BE2C (cell line): ENCODE data around the gene METTL13.

Source experiments
- DNase-seq: peaks from one replicate; pipeline ENCODE4 v3.0.0-alpha.2; 2020
- H3K27me3 ChIP-seq: fragments of 250-450 bp; sonication (Bioruptor Pico); 2 replicates; pipeline ENCODE4 v1.5.1; 2020; ENCODE audit warnings: mild to moderate bottlenecking
- H3K36me3 ChIP-seq: fragments of 250-450 bp; sonication (Bioruptor Pico); 2 replicates; pipeline ENCODE4 v1.5.1; 2020; ENCODE audit warnings: mild to moderate bottlenecking
- H3K4me1 ChIP-seq: fragments of 250-450 bp; sonication (Bioruptor Pico); 2 replicates; pipeline ENCODE4 v1.5.1; 2020
- H3K4me3 ChIP-seq: 2 replicates; pipeline ENCODE4 v1.5.1; 2011; ENCODE audit warnings: low read depth, low read length
- H3K9me3 ChIP-seq: fragments of 250-450 bp; sonication (Bioruptor Pico); 2 replicates; pipeline ENCODE4 v1.5.1; 2020
- TF ChIP-seq, protein P1 (sequence below): IDR thresholded peaks from 2 replicates; pipeline ENCODE4 v1.5.1; 2012; ENCODE audit warnings: mild to moderate bottlenecking, low read depth, low read length

Gene METTL13

DNA sequence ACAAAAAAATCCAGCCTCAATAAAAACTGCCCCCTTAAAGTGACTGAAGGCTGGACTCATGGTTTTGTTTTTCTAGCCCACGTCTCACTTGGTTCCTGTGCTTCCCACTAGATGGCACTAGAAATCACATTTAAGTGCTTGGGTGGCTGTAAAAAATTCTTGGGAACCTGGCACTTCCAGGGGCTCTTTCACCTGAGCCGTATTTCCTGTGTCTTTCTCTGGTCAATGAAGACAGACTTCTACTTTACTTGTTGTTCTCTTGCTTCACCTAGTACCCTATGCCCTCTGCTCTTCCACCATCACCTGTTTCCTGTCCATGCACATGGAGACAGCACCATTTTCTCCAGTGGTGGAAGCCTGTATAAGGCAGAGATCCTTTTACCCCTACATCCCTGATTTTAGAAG is 20.0 kb downstream of the METTL13 start:
- no peak overlapping the region for H3K4me3 ChIP-seq
- no peaks in the 10 kb centered on the region for H3K27me3 ChIP-seq
- DNase-seq, result peak; percentile 33
- no peaks in the 10 kb centered on the region for H3K9me3 ChIP-seq
- peaks cover 10% of the 10 kb centered on the region; the same call in 1 of the 2 replicates for H3K36me3 ChIP-seq
- peaks cover 4% of the 10 kb centered on the region for H3K4me1 ChIP-seq
- TF ChIP-seq, protein P1, sequence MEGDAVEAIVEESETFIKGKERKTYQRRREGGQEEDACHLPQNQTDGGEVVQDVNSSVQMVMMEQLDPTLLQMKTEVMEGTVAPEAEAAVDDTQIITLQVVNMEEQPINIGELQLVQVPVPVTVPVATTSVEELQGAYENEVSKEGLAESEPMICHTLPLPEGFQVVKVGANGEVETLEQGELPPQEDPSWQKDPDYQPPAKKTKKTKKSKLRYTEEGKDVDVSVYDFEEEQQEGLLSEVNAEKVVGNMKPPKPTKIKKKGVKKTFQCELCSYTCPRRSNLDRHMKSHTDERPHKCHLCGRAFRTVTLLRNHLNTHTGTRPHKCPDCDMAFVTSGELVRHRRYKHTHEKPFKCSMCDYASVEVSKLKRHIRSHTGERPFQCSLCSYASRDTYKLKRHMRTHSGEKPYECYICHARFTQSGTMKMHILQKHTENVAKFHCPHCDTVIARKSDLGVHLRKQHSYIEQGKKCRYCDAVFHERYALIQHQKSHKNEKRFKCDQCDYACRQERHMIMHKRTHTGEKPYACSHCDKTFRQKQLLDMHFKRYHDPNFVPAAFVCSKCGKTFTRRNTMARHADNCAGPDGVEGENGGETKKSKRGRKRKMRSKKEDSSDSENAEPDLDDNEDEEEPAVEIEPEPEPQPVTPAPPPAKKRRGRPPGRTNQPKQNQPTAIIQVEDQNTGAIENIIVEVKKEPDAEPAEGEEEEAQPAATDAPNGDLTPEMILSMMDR, result peak; percentile 87

DNA sequence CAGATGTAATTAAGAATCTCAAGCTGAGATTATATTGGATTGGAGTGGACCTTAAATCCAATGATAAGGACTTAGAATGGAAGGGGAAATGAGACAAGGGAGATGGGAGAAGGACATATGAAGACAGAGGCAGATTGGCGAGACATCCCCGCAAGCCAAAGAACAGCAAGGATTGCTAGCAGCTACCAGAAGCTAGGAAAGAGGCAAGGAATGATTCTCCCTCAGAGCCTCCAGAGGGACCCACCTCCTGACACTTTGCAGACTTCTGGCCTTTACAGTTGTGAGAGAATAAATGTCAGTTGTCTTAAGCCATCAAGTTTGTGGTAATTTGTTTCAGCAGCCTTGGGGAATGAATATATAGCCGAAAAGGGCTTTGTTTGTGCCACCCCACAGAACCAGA is 20.7 kb downstream of the METTL13 start:
- Histone ChIP-seq H3K27me3 (no peaks in the 10 kb centered on the region), H3K9me3 (no peaks in the 10 kb centered on the region)

DNA sequence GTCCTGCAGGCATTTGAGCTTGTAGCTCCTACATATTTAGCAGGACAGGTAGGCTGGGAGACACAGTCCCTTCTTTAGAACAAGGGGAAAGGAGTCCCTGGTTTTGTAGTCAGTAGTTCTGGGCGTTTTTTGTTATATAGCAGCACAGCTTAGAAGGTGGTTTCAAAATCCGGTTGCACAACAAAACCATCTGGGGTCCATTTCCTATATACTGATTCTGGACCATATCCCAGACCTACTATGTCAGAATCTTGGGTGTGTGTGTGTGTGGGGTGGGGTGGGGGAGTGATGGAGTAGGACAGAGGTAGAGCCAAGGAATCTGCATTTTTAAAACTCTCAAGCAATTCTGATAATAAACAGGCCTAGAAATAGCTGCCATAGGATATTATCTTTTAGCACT is 21.6 kb downstream of the METTL13 start:
- Histone ChIP-seq H3K4me1 (peaks cover 4% of the 10 kb centered on the region), H3K4me3 (no peak overlapping the region), H3K9me3 (no peaks in the 10 kb centered on the region), H3K36me3 (peaks cover 4% of the 10 kb centered on the region; the same call in 1 of the 2 replicates), H3K27me3 (no peaks in the 10 kb centered on the region)
- TF ChIP-seq, protein P1, result no peak
- DNase-seq, result no peak

More for the DNA sequence above, 20.7 kb downstream of the METTL13 start:
- Histone ChIP-seq H3K36me3 (peaks cover 6% of the 10 kb centered on the region; the same call in 1 of the 2 replicates), H3K4me1 (peaks cover 4% of the 10 kb centered on the region), H3K4me3 (no peak overlapping the region)
- TF ChIP-seq, protein P1, result no peak
- DNase-seq, result no peak

DNA sequence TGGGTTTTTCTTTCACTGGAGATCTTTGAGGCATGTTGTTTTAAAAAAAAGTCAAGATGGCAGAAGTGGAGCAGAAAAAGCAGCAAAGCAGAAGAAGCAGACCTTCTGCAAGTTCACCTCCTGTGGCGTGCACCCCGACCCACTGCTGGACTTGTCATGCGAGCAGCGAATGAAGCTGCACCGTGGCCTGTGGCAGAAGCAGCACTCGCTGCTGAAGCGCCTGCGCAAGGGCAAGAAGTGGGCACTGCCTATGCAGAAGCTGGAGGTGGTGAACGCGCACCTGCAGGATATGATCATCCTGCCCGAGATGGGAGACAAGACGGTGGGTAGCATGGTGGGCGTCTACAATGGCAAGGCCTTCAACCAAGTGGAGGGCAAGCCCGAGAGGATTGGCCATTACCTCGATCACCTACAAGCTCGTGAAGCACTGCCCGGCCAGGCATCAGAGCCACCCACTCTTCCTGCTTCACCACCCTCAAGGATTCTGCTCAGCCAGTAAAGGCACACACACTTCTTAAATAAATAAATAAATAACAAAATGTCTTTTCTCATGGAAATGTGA is 22.1 kb downstream of the METTL13 start:
- peaks cover 4% of the 10 kb centered on the region; the same call in 1 of the 2 replicates for H3K36me3 ChIP-seq
- DNase-seq, result no peak
- no peak overlapping the region for H3K4me3 ChIP-seq
- H3K4me1 ChIP-seq, result peaks cover 4% of the 10 kb centered on the region
- no peaks in the 10 kb centered on the region for H3K27me3 ChIP-seq
- no peaks in the 10 kb centered on the region for H3K9me3 ChIP-seq
- TF ChIP-seq, protein P1, result no peak

DNA sequence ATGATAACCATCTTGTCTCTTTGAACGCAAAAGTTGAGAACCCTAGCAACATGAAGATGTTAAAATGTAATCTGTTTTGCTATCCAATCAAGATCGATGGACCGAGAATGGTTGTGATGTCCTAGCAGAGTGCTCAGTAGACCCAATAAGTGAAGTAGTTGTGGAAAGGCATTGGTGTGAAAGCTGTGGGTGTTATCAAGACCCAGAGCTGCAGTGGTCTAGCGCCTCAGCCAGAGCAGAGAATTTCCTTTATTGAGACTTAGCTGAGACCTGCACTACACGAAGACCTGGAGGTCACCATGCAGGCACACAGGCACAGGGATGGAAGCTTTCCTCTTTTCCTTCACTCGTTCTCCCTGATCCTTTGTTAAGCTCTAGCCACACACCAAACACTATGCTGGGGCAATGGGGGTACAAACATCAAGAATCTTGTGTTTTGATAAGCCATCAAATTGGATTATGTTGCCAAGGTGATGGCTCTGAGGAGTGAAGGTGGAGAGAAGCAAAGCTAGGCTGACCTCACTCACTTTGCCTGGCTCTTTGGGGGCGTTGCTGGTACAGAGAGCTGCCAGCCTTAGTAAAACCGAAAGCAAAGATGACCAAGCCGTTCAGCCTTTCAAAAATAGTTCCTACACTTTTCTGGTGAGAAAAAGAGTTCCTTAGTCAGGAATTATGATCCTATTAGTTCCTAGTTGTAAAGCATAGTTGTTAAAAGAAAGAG is 24.1 kb downstream of the METTL13 start:
- Histone ChIP-seq H3K4me1 (no peaks in the 10 kb centered on the region), H3K9me3 (no peaks in the 10 kb centered on the region), H3K27me3 (no peaks in the 10 kb centered on the region), H3K4me3 (no peak overlapping the region), H3K36me3 (no peaks in the 10 kb centered on the region)
- TF ChIP-seq, protein P1, result no peak
- DNase-seq, result no peak

DNA sequence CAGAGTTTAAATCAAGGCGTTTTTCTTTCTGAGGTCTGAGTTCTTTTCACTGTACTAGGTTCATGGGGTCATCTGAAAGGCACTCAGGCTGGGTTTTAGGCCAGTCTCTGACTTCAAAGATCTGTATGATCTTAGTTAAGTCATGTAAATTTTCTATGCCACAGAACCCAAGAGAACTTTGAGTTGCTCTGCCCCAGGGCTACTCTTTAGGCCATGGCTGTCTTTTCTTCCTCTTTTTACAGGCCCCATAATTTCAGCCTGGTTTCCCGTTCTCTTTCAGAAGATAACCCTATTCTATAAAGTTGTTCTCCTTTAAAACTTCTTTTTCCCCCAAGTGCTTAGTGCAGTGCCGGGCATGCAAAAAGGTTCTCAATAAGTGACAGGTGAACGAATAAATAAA is 26.1 kb downstream of the METTL13 start:
- TF ChIP-seq, protein P1, result no peak
- H3K4me1 ChIP-seq, result no peaks in the 10 kb centered on the region
- H3K36me3 ChIP-seq, result no peaks in the 10 kb centered on the region
- H3K9me3 ChIP-seq, result no peaks in the 10 kb centered on the region
- no peaks in the 10 kb centered on the region for H3K27me3 ChIP-seq
- DNase-seq, result no peak
- H3K4me3 ChIP-seq, result no peak overlapping the region
